ENCODE measurements around the gene CCN5.

- TF ChIP-seq ZNF274 (IDR thresholded peaks at IDR 0.05; ENCODE audit: low read depth, low read length) (no peak), YY1 (IDR thresholded peaks at IDR 0.05; ENCODE audit: insufficient read depth, insufficient read length) (no peak)
Observed at GRCh38 chr20:44691424-44692423, 23.4 kb upstream of the CCN5 start.

Data from NT2/D1 (cell line).